ENCODE data around the gene DAP. TPM values are rescaled to one million over a fixed set of nuclear protein-coding genes. Genes with fewer than 3 reads are reported as not detected.

The DAP gene
- total RNA-seq, 1 experiment from 2014 or later: 47.2 TPM

- Mint-ChIP-seq H3K4me3 (no peak overlapping the region), H3K9me3 (peaks cover 0 to 3% of the 10 kb centered on the region in 2 experiments; a peak in 1 of 5 replicates), H3K4me1 (peaks cover 0 to 6% of the 10 kb centered on the region in 2 experiments; a peak in 1 of 4 replicates), H3K27ac (0 out of 7 replicates have a peak overlapping the region, but pooled peaks of 1 of the 3 experiments have one; percentile 55), H3K36me3 (ENCODE audit: insufficient read depth in 1 of 3, low read depth in 3 of 3) (peaks cover 4 to 15% (median 5%) of the 10 kb centered on the region in 3 experiments; a peak in 5 of 7 replicates), H3K27me3 (ENCODE audit: low read depth) (no peaks in the 10 kb centered on the region)
- Histone ChIP-seq H3K9ac (ENCODE audit: extremely low read depth, insufficient read length, low read length) (no peak overlapping the region), H3K18ac (ENCODE audit: insufficient read length, low read depth, low read length) (no peak overlapping the region), H3K4me1 (ENCODE audit: insufficient read depth, low read length) (peaks cover 2% of the 10 kb centered on the region; the same call in 1 of the 2 replicates), H4K20me1 (ENCODE audit: control insufficient read depth, insufficient read depth, insufficient read length) (no peaks in the 10 kb centered on the region), H2BK15ac (ENCODE audit: low read depth, low read length) (no peak overlapping the region), H2BK5ac (ENCODE audit: insufficient read length, low read length) (no peak overlapping the region), H2AFZ (ENCODE audit: low read length) (no peak overlapping the region), H3K79me1 (ENCODE audit: insufficient read depth, low read depth, low read length, poor library complexity, severe bottlenecking) (no peaks in the 10 kb centered on the region), H3K23ac (ENCODE audit: insufficient read length, low read depth, low read length) (no peak overlapping the region), H3K4ac (ENCODE audit: low read depth, low read length) (no peak overlapping the region), H3K9me3 (ENCODE audit: control insufficient read depth, low read depth, low read length) (no peaks in the 10 kb centered on the region), H4K91ac (ENCODE audit: insufficient read length, low read depth, low read length) (no peak overlapping the region), H4K5ac (ENCODE audit: insufficient read length, low read depth, low read length) (no peak overlapping the region), H3K4me2 (ENCODE audit: insufficient read depth, insufficient read length, low read length) (no peak overlapping the region), H2AK5ac (ENCODE audit: insufficient read length, low read length) (no peak overlapping the region), H3K79me2 (ENCODE audit: insufficient read depth, low read length) (no peaks in the 10 kb centered on the region), H3T11ph (ENCODE audit: low read length) (no peak overlapping the region), H2BK12ac (ENCODE audit: insufficient read length, low read depth, low read length) (no peak overlapping the region), H3K27me3 (ENCODE audit: insufficient read depth, low read length) (no peaks in the 10 kb centered on the region), H3K23me2 (ENCODE audit: insufficient read length, low read depth, low read length, poor library complexity, severe bottlenecking) (no peaks in the 10 kb centered on the region), H3K14ac (ENCODE audit: insufficient read depth, low read length) (no peak overlapping the region), H2BK20ac (ENCODE audit: low read depth, low read length, poor library complexity, severe bottlenecking) (no peak overlapping the region), H3K56ac (ENCODE audit: insufficient read length, low read depth, low read length) (no peak overlapping the region), H3K27ac (ENCODE audit: insufficient read length, low read depth, low read length) (no peak overlapping the region), H4K8ac (replicated peaks; ENCODE audit: insufficient read length, low read depth, low read length) (no peak overlapping the region), H2BK120ac (ENCODE audit: low read depth, low read length, poor library complexity, severe bottlenecking) (no peak overlapping the region)
- no peak for TF ChIP-seq CTCF (conservative IDR thresholded peaks at IDR 0.05)
- no CpG with 5 or more reads among the region's 8 CpGs for WGBS (ENCODE audit: extremely low coverage, insufficient read length, low lambda C conversion rate)
- DNase-seq: no peak
These were observed 48.3 kb downstream of the DAP start for GRCh38 chr5:10712574-10713366.

Data from H9 (cell line).